Measurements from ENCODE around the gene FSIP2.
"Not testable (repeated sequence)": the region's sequence is repeated elsewhere in the genome, so short reads cannot be mapped to it uniquely, and the experiment has no call there.

Gene FSIP2

GRCh38 chr2:185811580-185811979 is 73.0 kb downstream of the FSIP2 start:
- DNase-seq = no peak

GRCh38 chr2:185813707-185814106 is 75.1 kb downstream of the FSIP2 start:
- DNase-seq = no peak

GRCh38 chr2:185817991-185818390 is 79.4 kb downstream of the FSIP2 start:
- no peak for DNase-seq

GRCh38 chr2:185821467-185821866 is 82.9 kb downstream of the FSIP2 start:
- no peak for DNase-seq

GRCh38 chr2:185823773-185824172 is 85.2 kb downstream of the FSIP2 start:
- no peak for DNase-seq

- DNase-seq = no peak
Measured at GRCh38 chr2:185825557-185825956, 87.0 kb downstream of the FSIP2 start.

GRCh38 chr2:185828326-185828725 is 89.7 kb downstream of the FSIP2 start:
- DNase-seq = no peak

GRCh38 chr2:185833864-185834263 is 95.3 kb downstream of the FSIP2 start:
- DNase-seq = no peak

GRCh38 chr2:185835974-185836373 is 97.4 kb downstream of the FSIP2 start:
- no peak for DNase-seq

- no peak for DNase-seq
Measured at GRCh38 chr2:185854885-185855284, 116.3 kb downstream of the FSIP2 start.

- no peak for DNase-seq
Measured at GRCh38 chr2:185857691-185858090, 119.1 kb downstream of the FSIP2 start.

GRCh38 chr2:185859506-185859905 is 120.9 kb downstream of the FSIP2 start:
- no peak for DNase-seq

GRCh38 chr2:185860321-185860720 is 121.7 kb downstream of the FSIP2 start:
- DNase-seq = no peak

GRCh38 chr2:185862657-185863398 is 124.2 kb downstream of the FSIP2 start:
- DNase-seq = no peak

GRCh38 chr2:185864468-185865260 is 126.1 kb downstream of the FSIP2 start:
- DNase-seq = not testable (repeated sequence)

- DNase-seq = no peak
Measured at GRCh38 chr2:185875136-185875931, 136.7 kb downstream of the FSIP2 start.

GRCh38 chr2:185876234-185876633 is 137.6 kb downstream of the FSIP2 start:
- DNase-seq = no peak

- DNase-seq = no peak
Measured at GRCh38 chr2:185880396-185880795, 141.8 kb downstream of the FSIP2 start.

All from activated CD8-positive, alpha-beta memory T cell treated with anti-CD3 and anti-CD28 coated beads for 24 hours (primary cell).